Omental fat pad (tissue), 4 donors: ENCODE data around the gene MPP2. TPM values are rescaled to one million over a fixed set of nuclear protein-coding genes. Genes with fewer than 3 reads are reported as not detected.
"Not testable (repeated sequence)": the region's sequence is repeated elsewhere in the genome, so short reads cannot be mapped to it uniquely, and the experiment has no call there.

ENCODE experiments used
- ATAC-seq: fragments of 150-250 bp; one replicate; pipeline ENCODE4 v1.9.1; 2016; ENCODE audit warnings: mild to moderate bottlenecking, moderate library complexity; ENCODE audit not compliant: low FRiP score
- DNase-seq: peaks from one replicate; pipeline ENCODE4 v3.0.0-alpha.2; 2019; ENCODE audit warnings: low spot score
- total RNA-seq, 4 donors: library from RNA; depleted of rRNA; stranded (reverse); fragments of >200 nt; gene quantifications; one replicate each; pipeline ENCODE4 v1.1.0, GENCODE V29; 2016
- TF ChIP-seq, protein P1 (sequence below), 3 donors: fragments of 450-650 bp; IDR thresholded peaks; one replicate each; pipeline ENCODE4 v1.5.1; 2016 to 2017; ENCODE audit warnings: antibody characterized with exemption in 3 of 3, mild to moderate bottlenecking in 3 of 3, moderate library complexity in 2 of 3

MPP2 gene
- total RNA-seq, 4 donors from 2014 or later: 1.3 to 4.5 (median 3.2) TPM

DNA sequence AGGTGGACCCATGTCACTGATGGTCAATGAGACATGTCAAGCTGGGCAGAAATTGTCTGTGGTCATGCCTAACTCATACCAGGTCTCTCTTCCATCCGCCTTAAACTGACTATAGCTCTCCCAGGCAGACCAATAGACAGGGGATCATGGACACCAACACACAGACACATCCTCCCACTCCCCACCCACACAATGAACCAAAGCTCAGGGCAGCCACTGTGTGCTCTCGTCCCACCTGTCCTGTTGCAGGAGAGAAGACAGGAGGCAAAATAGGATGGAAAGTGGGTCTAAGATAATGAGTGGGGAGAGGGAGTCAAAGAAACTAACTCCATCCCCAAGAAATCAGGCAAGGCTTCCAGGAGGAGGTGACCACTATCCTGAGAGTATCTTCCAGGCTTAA is 43.2 kb upstream of the MPP2 start:
- TF ChIP-seq, protein P1, sequence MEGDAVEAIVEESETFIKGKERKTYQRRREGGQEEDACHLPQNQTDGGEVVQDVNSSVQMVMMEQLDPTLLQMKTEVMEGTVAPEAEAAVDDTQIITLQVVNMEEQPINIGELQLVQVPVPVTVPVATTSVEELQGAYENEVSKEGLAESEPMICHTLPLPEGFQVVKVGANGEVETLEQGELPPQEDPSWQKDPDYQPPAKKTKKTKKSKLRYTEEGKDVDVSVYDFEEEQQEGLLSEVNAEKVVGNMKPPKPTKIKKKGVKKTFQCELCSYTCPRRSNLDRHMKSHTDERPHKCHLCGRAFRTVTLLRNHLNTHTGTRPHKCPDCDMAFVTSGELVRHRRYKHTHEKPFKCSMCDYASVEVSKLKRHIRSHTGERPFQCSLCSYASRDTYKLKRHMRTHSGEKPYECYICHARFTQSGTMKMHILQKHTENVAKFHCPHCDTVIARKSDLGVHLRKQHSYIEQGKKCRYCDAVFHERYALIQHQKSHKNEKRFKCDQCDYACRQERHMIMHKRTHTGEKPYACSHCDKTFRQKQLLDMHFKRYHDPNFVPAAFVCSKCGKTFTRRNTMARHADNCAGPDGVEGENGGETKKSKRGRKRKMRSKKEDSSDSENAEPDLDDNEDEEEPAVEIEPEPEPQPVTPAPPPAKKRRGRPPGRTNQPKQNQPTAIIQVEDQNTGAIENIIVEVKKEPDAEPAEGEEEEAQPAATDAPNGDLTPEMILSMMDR (IDR thresholded peaks at IDR 0.05): no peak
- ATAC-seq (no peak), DNase-seq (no peak)

DNA sequence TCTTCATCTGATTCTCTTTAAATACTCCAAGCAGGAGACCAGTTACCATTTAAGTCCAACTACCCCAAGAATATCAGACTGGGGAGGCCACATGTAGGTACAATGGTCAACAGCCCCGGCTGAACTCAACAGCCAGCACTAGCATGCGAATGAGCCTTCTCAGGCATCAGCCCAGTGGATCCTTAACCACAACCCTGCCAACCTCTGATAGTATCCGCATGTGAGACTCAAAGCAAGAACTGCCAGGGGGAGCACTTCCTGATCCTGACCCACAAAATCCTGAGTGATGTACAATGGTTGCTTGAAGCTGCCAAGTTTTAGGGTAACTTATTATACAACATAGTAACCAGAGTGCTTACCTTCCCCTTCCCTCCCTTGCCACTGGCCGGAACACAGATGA is 42.4 kb upstream of the MPP2 start:
- TF ChIP-seq, protein P1 (IDR thresholded peaks at IDR 0.05): no peak
- DNase-seq: no peak
- no peak for ATAC-seq

DNA sequence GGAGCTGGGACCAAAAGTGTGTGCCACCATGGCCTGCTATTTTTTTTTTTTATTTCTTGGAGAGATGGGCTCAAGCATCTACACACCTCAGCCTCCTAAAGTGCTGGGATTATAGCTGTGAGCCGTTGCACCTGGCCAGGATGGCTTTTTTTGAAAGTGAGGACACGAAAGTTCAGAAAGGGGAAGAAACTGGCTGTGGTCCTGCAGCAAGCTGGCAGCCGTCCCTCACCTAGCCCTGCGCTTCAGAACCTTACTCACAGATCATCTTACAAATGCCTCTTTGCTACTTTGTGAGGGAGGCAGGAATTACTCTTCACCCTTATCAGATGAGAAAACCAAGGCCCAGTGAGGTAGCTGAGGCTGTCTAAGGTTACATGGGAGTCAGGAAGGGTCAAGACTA is 39.4 kb upstream of the MPP2 start:
- TF ChIP-seq, protein P1 (IDR thresholded peaks at IDR 0.05): no peak
- DNase-seq (no peak), ATAC-seq (no peak)

DNA sequence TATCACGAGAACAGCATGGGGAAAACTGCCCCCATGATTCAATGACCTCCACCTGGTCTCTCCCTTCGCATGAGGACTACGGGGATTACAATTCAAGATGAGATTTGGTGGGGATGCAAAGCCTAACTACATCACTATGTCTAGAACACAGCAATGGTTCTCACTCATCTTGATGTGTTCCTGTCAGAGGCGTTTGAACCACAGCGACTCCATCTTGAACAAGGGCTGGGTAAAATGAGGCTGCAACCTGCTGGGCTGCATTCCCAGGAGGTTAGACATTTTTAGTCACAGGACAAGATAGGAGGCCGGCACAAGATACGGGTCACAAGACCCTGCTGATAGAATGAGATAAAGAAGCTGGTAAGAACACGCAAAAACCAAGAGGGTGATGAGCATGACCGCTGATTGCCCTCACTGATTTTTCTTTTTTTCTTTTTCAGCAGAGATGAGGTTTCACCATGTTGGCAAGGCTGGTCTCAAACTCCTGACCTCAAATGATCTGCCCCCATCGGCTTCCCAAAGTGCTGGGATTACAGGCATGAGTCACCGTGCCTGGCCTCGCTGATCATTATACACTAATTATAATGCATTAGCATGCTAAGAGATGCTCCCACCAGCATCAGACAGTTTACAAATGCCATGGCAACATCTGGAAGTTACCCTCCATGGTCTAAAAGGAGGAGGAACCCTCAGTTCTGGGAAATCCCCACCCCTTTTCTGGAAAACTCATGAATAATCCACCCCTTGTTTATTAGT is 37.9 kb upstream of the MPP2 start:
- TF ChIP-seq, protein P1 (IDR thresholded peaks at IDR 0.05): no peak
- DNase-seq (no peak), ATAC-seq (no peak)

DNA sequence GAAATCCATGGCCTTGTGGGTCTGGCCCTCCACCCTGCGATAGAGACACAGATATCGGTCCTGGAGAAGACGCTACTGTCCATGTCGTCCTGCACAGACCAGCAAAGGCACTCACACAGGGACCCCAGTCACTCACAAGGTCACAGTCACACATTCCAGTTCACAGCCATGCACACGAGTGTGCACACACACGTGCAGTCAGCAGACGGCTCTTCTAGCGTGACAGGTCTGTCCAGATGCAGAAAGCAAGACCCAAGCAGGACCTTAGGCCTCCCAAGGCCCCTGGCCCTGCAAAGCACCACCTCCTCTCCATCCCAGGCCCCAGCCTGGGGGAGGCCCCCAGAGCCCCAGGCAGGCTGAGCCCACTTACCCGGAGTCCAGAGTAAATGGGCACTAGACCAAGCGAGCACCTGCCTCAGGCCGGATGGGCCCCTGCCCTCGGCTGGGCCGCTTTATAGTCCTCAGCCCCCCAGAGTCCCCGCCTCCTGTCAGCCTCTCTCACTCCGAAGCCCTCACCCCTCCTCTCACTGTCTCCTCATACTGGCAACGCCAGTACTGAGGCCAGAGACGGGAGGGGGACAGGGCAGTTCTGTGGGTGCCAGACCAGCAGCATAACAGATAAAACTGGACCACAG is 34.8 kb upstream of the MPP2 start, which contains the start of gene PPY:
PPY (minus strand) TSS at position 426 of the 635 bp plus-strand sequence. CDS start 822 bp downstream, outside the sequence.
- no peak for ATAC-seq
- TF ChIP-seq, protein P1 (IDR thresholded peaks at IDR 0.05): no peak
- DNase-seq: no peak

DNA sequence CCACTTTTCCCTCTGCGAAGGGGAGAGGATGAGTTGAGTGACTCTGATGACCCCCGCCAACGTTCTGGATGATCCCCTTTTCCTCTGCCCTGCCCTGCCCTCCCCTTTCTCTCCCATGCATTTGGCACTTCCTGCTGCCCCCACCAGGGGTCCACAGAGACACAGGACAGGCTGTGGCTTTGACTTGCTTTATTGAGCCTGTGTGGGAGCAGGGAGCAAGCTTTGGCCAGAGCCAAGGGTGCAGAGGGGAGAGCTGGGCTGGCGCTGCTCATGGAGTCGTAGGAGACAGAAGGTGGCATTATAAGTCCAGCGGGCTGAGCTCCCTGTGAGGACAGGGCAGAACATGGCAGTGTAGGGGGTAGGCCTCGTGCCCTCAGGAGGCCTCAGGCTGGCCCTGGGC is 33.3 kb upstream of the MPP2 start:
- ATAC-seq (no peak), DNase-seq (no peak)
- TF ChIP-seq, protein P1 (IDR thresholded peaks at IDR 0.05): no peak

DNA sequence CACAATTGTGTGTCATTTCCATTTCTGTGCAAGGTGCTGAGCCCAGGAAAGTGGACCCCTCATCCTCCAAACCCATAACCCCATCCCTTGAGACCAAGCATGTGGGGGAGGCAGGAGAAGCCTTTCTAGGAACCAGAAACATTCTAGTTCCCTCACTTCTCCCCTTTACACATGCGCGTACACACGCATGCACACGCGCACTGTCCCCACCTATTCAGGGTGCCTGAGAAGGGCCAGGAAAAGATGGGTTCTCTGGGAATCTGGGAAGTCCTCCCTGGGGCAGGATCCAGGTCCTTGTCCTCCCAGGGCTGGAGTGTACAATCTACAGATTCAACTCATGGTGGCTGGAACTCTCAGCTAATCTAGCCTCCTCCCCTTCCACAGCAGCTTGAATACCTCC is 32.5 kb upstream of the MPP2 start:
- TF ChIP-seq, protein P1 (IDR thresholded peaks at IDR 0.05): no peak
- ATAC-seq (no peak), DNase-seq (no peak)

DNA sequence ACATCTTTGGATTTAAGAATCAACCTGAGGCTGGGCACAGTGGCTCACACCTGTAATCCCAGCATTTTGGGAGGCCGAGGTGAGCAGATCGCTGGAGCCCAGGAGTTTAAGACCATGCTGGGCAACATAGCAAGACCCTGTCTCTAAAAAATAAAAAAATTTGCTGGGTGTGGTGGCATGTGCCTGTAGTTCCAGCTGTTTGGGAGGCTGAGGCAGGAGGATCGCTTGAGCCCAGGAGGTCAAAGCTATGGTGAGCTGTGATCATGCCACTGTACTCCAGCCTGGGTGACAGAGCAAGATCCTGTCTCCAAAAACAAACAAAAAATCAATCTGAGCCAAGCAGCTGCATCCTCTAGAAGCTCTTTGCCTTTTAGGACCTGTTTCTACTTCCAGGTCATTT is 32.1 kb upstream of the MPP2 start:
- not testable (repeated sequence) for DNase-seq, ATAC-seq
